Tongue (tissue), 2 donors: Measurements from ENCODE around the gene ZNF576. TPM values are rescaled to one million over a fixed set of nuclear protein-coding genes. Genes with fewer than 3 reads are reported as not detected.
"Not testable (repeated sequence)": the region's sequence is repeated elsewhere in the genome, so short reads cannot be mapped to it uniquely, and the experiment has no call there.

Source experiments
- DNase-seq: peaks from one replicate; pipeline ENCODE4 v3.0.0-alpha.2; 2015
- total RNA-seq: library from RNA; depleted of rRNA; stranded (reverse); fragments of >200 nt; gene quantifications from one replicate; pipeline ENCODE4 v1.2.3, GENCODE V29; 2014

Gene ZNF576
- total RNA-seq, 1 donor from 2014 or later = 8.8 TPM

- peak; percentile 100 for DNase-seq
These were observed 21.0 kb upstream of the ZNF576 start, which contains the start of the genes PINLYP and XRCC1 for GRCh38 chr19:43575156-43575950. PINLYP (plus strand) TSS chr19:43575801; CDS start chr19:43577192, 1,391 bp downstream. XRCC1 (minus strand) TSS chr19:43575527; CDS start chr19:43575458, 69 bp downstream.

GRCh38 chr19:43575955-43576878 is 20.2 kb upstream of the ZNF576 start:
- DNase-seq = peak; percentile 59

- DNase-seq = no peak
These were observed 17.6 kb upstream of the ZNF576 start for GRCh38 chr19:43578787-43579186.

- no peak for DNase-seq
These were observed 14.9 kb upstream of the ZNF576 start for GRCh38 chr19:43581467-43581866.

- DNase-seq = no peak
These were observed 13.9 kb upstream of the ZNF576 start for GRCh38 chr19:43582495-43582894.

- DNase-seq = no peak
These were observed 11.9 kb upstream of the ZNF576 start for GRCh38 chr19:43584484-43584883.

GRCh38 chr19:43586346-43586745 is 10.0 kb upstream of the ZNF576 start:
- DNase-seq = no peak

GRCh38 chr19:43587029-43587428 is 9.4 kb upstream of the ZNF576 start:
- DNase-seq = not testable (repeated sequence)

GRCh38 chr19:43589277-43589676 is 7.1 kb upstream of the ZNF576 start:
- no peak for DNase-seq

GRCh38 chr19:43589678-43590077 is 6.7 kb upstream of the ZNF576 start:
- DNase-seq = no peak

GRCh38 chr19:43591904-43592772 is 4.3 kb upstream of the ZNF576 start:
- no peak for DNase-seq

GRCh38 chr19:43592800-43593350 is 3.5 kb upstream of the ZNF576 start:
- DNase-seq = no peak

GRCh38 chr19:43594081-43594697 is 2.2 kb upstream of the ZNF576 start:
- DNase-seq = no peak

- peak; percentile 70 for DNase-seq
These were observed 1.4 kb upstream of the ZNF576 start for GRCh38 chr19:43594710-43595604.

GRCh38 chr19:43595605-43595998 is 793 bp upstream of the ZNF576 start:
- DNase-seq = no peak

GRCh38 chr19:43596842-43597461 is 557 bp downstream of the ZNF576 start:
- no peak for DNase-seq

- DNase-seq = no peak
These were observed 1.5 kb downstream of the ZNF576 start for GRCh38 chr19:43597876-43598275.

- no peak for DNase-seq
These were observed 2.2 kb downstream of the ZNF576 start for GRCh38 chr19:43598445-43599240.
